ENCODE measurements around the gene DRD2.

DRD2 gene

GRCh38 chr11:113446112-113446511 lies 29.1 kb downstream of the DRD2 start:
- DNase-seq (ENCODE audit: low read depth) = no peak

- DNase-seq (ENCODE audit: low read depth) = no peak
Measured at GRCh38 chr11:113444502-113445123, 30.6 kb downstream of the DRD2 start.

GRCh38 chr11:113440816-113441215 lies 34.4 kb downstream of the DRD2 start:
- DNase-seq (ENCODE audit: low read depth) = no peak

GRCh38 chr11:113436672-113437252 lies 38.4 kb downstream of the DRD2 start:
- no peak for DNase-seq (ENCODE audit: low read depth)

- DNase-seq (ENCODE audit: low read depth) = no peak
Measured at GRCh38 chr11:113435190-113435968, 39.8 kb downstream of the DRD2 start.

GRCh38 chr11:113431746-113432145 lies 43.5 kb downstream of the DRD2 start:
- DNase-seq (ENCODE audit: low read depth) = no peak

GRCh38 chr11:113426686-113427085 lies 48.5 kb downstream of the DRD2 start:
- DNase-seq (ENCODE audit: low read depth) = no peak

- no peak for DNase-seq (ENCODE audit: low read depth)
Measured at GRCh38 chr11:113420808-113421207, 54.4 kb downstream of the DRD2 start.

GRCh38 chr11:113419454-113420003 lies 55.7 kb downstream of the DRD2 start:
- no peak for DNase-seq (ENCODE audit: low read depth)

GRCh38 chr11:113417428-113417827 lies 57.8 kb downstream of the DRD2 start:
- no peak for DNase-seq (ENCODE audit: low read depth)

- no peak for DNase-seq (ENCODE audit: low read depth)
Measured at GRCh38 chr11:113415343-113415742, 59.9 kb downstream of the DRD2 start.

- no peak for DNase-seq (ENCODE audit: low read depth)
Measured at GRCh38 chr11:113412675-113413074, 62.5 kb downstream of the DRD2 start.

- DNase-seq (ENCODE audit: low read depth) = no peak
Measured at GRCh38 chr11:113411536-113411935, 63.7 kb downstream of the DRD2 start.

- DNase-seq (ENCODE audit: low read depth) = no peak
Measured at GRCh38 chr11:113410414-113411135, 64.6 kb downstream of the DRD2 start.

- no peak for DNase-seq (ENCODE audit: low read depth)
Measured at GRCh38 chr11:113409526-113409925, 65.7 kb downstream of the DRD2 start.

- no peak for DNase-seq (ENCODE audit: low read depth)
Measured at GRCh38 chr11:113408887-113409286, 66.3 kb downstream of the DRD2 start.

- DNase-seq (ENCODE audit: low read depth) = no peak
Measured at GRCh38 chr11:113408206-113408605, 67.0 kb downstream of the DRD2 start.

- DNase-seq (ENCODE audit: low read depth) = no peak
Measured at GRCh38 chr11:113407163-113407562, 68.0 kb downstream of the DRD2 start.

- no peak for DNase-seq (ENCODE audit: low read depth)
Measured at GRCh38 chr11:113405724-113406478, 69.3 kb downstream of the DRD2 start.

GRCh38 chr11:113404859-113405430 lies 70.3 kb downstream of the DRD2 start:
- no peak for DNase-seq (ENCODE audit: low read depth)

GRCh38 chr11:113401718-113402117 lies 73.5 kb downstream of the DRD2 start:
- DNase-seq (ENCODE audit: low read depth) = no peak

Data from activated gamma-delta T cell treated with anti-CD3 and anti-CD28 coated beads, Interleukin-2, amount 50 U/mL, for 16 hours (primary cell).